Stimulated activated CD4-positive, alpha-beta T cell treated with anti-CD3 and anti-CD28 coated beads, Interleukin-1b, Interleukin-23, amount 100 ng/mL, for 1 hour (primary cell): ENCODE measurements around the gene PARD3B.
"Not testable (repeated sequence)": the region's sequence is repeated elsewhere in the genome, so short reads cannot be mapped to it uniquely, and the experiment has no call there.

Experiments
- DNase-seq, 2 donors: peaks; one replicate each; pipeline ENCODE4 v3.0.0-alpha.2; 2020; ENCODE audit warnings: low read depth in 2 of 2

Gene PARD3B

GRCh38 chr2:205190528-205190927 is 645.3 kb downstream of the PARD3B start:
- DNase-seq: no peak

DNA sequence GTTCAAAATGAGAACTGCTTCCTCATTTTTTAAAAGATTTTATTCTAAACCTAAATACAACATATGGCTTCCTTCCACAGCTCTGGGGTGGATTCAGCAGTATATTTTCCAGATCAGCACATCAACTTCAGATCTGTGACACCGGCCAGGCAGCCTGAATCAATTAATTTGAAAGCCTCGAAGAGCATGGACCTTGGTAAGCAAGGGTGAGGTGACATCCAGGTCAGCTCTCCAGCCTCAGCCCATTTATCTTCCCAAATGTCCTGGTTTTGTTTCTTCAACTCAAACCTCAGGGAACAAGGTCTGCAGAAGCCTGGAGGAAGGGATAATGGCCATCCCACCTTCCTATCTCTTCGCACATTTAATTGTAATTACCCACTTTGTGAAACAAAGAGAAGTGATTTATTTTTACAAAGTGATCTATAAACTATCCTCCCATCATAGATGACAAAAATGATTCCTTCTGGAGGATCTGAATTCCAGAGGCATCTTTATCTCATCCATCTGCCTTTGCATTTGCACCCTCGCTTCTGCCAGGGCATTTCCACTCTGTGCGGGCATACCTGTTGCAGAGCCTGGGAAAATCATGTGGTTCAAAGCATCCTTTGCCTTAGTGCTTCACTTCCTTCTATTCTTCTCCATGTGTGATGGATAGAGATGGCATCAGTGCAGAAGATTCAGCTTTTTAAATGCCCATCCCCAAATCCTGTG is 648.0 kb downstream of the PARD3B start:
- DNase-seq: no peak

DNA sequence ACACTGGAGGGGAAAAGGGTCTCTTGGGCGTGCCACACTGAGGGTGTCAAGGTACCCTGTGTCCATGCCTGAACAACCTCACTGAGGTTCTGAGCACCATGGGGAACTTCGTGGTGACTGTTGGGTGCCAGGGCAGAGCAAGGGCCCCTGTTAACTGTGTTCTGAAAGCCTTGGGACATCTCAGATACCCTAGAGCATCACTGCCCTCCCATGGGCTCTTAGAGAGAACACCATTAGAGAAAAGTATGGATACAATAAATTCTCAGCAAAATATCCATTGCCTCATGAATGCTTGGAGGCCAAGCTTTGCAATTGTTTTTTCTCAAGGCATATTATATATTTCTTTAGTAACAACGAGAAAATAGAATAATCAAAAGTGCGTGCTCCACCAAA is 648.6 kb downstream of the PARD3B start:
- no peak for DNase-seq

GRCh38 chr2:205197468-205198139 is 652.3 kb downstream of the PARD3B start:
- no peak for DNase-seq

- DNase-seq: no peak
Measured at GRCh38 chr2:205198140-205198525, 652.9 kb downstream of the PARD3B start.

- DNase-seq: no peak
Measured at GRCh38 chr2:205199165-205199850, 654.0 kb downstream of the PARD3B start.

GRCh38 chr2:205210494-205210893 is 665.2 kb downstream of the PARD3B start:
- DNase-seq: no peak

DNA sequence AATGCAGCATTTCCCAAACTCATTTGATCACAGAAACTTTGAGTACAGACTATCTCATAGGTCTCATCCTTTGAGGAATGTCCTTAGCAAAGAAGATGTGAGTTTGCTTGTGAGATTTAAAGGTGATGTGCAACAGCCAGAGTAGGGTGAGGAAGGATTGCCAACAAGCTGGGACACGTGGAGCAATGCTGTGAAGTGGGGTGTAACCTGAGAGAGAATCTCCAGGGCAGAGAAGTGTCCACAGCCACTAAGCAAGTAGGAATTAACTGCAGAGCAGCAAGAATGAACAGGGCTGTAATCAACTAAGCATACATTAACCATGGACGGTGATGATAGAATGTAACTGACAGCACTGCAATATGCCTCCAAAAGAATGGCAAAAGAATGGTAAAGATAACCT is 667.1 kb downstream of the PARD3B start:
- DNase-seq: no peak

DNA sequence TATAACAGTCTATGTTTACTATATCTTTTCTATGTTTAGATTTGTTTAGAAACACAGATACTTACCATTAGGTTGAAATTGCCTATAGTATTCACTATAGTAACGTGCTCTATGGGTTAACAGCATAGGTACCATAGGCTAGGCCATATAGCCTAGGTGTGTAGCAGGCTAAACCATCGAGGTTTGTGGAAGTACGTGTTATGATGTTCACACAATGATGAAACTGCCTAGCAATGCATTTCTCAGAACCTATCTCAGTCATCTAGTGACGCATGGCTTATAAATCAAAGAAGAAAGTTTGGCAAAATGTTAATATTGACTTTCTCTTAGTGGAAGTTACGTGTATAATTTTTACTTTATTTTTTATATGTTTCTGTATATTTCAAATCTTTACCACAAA is 670.8 kb downstream of the PARD3B start:
- DNase-seq: no peak

GRCh38 chr2:205216580-205216979 is 671.3 kb downstream of the PARD3B start:
- DNase-seq: no peak

GRCh38 chr2:205217004-205217403 is 671.7 kb downstream of the PARD3B start:
- DNase-seq: no peak

DNA sequence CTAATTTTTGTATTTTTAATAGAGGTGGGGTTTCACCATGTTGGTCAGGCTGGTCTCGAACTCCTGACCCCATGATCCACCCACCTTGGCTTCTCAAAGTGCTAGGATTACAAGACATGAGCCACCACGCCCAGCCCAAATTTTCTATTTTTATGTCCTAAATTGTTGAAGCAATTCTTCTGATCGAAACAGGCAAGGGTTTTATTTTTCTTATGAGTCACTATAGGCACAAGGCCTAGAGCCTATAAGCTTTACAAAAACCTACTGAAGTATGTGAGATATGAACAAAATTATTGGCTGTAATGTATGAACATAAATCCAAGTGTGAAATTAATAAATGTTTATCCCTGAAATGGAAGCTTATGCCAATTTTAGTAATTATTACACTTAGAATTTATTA is 672.8 kb downstream of the PARD3B start:
- no peak for DNase-seq

- DNase-seq: not testable (repeated sequence)
Measured at GRCh38 chr2:205218816-205219215, 673.5 kb downstream of the PARD3B start.

GRCh38 chr2:205220559-205220958 is 675.3 kb downstream of the PARD3B start:
- DNase-seq: no peak

- no peak for DNase-seq
Measured at GRCh38 chr2:205232086-205232485, 686.8 kb downstream of the PARD3B start.

GRCh38 chr2:205235434-205235833 is 690.2 kb downstream of the PARD3B start:
- DNase-seq: no peak

DNA sequence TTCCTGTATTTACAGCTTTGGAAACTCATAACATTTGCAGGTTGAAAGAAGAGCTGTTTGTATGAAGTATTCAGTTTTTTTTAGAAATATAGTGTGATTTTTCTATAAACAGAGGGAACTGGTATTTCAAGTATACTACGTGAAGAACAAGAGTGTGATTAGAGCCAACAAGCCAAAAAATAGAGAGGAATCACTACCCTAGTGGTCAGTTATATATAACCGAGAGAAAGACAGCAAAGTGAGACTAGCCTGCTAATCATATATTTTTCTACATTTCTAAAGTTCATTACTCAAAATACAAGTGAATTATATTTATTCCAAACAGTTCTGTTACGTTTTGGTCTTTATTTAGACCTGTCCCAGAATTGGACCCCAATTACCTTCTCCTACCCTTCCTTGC is 692.2 kb downstream of the PARD3B start:
- no peak for DNase-seq

DNA sequence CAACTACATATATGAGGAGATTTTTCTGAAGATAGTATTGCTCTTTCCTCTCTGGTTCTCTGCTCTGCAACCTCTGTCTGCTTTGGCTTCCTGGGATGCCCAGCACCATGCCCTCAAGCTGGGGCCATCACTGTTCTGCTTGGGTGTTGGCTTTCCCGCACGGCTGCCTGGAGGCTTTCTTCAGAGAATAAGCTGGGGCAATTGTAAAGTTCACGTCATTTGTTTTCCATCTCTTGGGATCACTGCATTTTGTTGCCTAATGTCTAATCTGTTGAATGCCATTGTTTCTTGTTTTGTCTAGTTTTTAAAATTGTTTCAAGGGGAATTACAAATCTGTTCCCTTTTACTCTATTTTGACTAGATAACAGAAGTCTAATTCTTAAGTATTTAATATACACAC is 699.7 kb downstream of the PARD3B start:
- no peak for DNase-seq

- no peak for DNase-seq
Measured at GRCh38 chr2:205245652-205246051, 700.4 kb downstream of the PARD3B start.

- DNase-seq: no peak
Measured at GRCh38 chr2:205259121-205259520, 713.8 kb downstream of the PARD3B start.

- no peak for DNase-seq
Measured at GRCh38 chr2:205261516-205262020, 716.3 kb downstream of the PARD3B start.

- DNase-seq: no peak
Measured at GRCh38 chr2:205267323-205267722, 722.0 kb downstream of the PARD3B start.

GRCh38 chr2:205270689-205271088 is 725.4 kb downstream of the PARD3B start:
- no peak for DNase-seq
